IgD-negative memory B cell (primary cell): ENCODE measurements around the gene ZCCHC7. TPM values are rescaled to one million over a fixed set of nuclear protein-coding genes. Genes with fewer than 3 reads are reported as not detected.
"Not testable (repeated sequence)": the region's sequence is repeated elsewhere in the genome, so short reads cannot be mapped to it uniquely, and the experiment has no call there.

Experiments used
- H3K27ac Mint-ChIP-seq, 3 donors: one replicate each; pipeline ENCODE4 v1.8.0; 2020 to 2022; ENCODE audit warnings: mild to moderate bottlenecking in 3 of 3, mixed read lengths in 3 of 3, moderate library complexity in 1 of 3
- H3K27me3 Mint-ChIP-seq: one replicate; pipeline ENCODE4 v1.8.0; 2021; ENCODE audit warnings: mixed read lengths
- H3K36me3 Mint-ChIP-seq: one replicate; pipeline ENCODE4 v1.8.0; 2020; ENCODE audit warnings: mild to moderate bottlenecking, mixed read lengths
- H3K4me1 Mint-ChIP-seq, 3 donors: one replicate each; pipeline ENCODE4 v1.8.0; 2020 to 2022; ENCODE audit warnings: mixed read lengths in 3 of 3, mild to moderate bottlenecking in 1 of 3
- H3K4me3 Mint-ChIP-seq, 4 donors: one replicate each; pipeline ENCODE4 v1.8.0; 2020 to 2022; ENCODE audit warnings: mild to moderate bottlenecking in 4 of 4, mixed read lengths in 4 of 4, moderate library complexity in 3 of 4
- H3K9me3 Mint-ChIP-seq, 3 donors: one replicate each; pipeline ENCODE4 v1.8.0; 2020 to 2021; ENCODE audit warnings: mixed read lengths in 3 of 3, mild to moderate bottlenecking in 1 of 3
- polyA plus RNA-seq: library from polyadenylated mRNA; unstranded; fragments of 300-500 nt; fragmentation: Illumina TruSeq; gene quantifications from one replicate; pipeline ENCODE4 v1.2.3, GENCODE V29; 2021

The ZCCHC7 gene
- polyA plus RNA-seq, 1 donor from 2014 or later: 76.8 TPM

GRCh38 chr9:37102486-37102885, 17.9 kb upstream of the ZCCHC7 start:
- Mint-ChIP-seq H3K27me3 (no peaks in the 10 kb centered on the region), H3K36me3 (no peaks in the 10 kb centered on the region), H3K27ac (no peak overlapping the region), H3K4me3 (peak overlapping the region in 1 of 4 donors; percentile 58), H3K4me1 (peaks cover 28 to 39% (median 34%) of the 10 kb centered on the region in 3 donors), H3K9me3 (no peaks in the 10 kb centered on the region)

DNA sequence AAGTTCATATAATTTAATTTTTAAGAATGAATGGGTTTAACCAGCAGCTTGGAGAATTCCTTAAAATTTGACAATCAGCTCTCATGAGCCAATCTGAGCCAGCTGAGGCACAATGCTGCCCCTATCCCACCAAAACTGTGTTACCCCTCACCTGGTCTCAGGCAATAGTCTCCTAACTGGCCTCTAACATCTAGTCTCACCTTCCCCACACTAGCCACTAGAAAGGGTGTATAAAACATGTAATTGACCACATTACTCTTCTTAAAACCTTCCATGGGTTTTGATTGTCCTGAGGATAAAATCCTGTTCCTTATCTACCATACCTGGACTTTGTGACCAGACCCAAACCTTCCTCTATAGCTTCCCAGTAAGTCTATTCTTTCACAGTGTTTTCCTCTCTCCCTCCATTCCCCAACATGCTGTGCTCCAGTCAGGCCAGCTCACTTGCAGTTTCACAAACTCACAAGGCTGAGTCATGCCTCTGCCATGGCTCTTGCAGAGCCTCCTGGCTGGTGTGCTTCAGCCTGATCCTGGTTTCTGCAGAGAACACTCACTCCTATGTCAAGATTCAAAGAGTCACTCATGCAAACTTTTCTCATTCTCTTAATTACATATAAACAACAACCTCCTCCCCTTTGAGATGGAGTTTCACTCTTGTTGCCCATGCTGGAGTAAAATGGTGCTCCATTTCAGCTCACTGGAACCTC, 16.0 kb upstream of the ZCCHC7 start:
- H3K4me3 Mint-ChIP-seq: peak overlapping the region in 1 of 4 donors; percentile 56
- peaks cover 35 to 43% (median 41%) of the 10 kb centered on the region in 3 donors for H3K4me1 Mint-ChIP-seq
- H3K27ac Mint-ChIP-seq: no peak overlapping the region
- H3K9me3 Mint-ChIP-seq: peaks cover 0 to 5% (median 0%) of the 10 kb centered on the region in 3 donors
- H3K36me3 Mint-ChIP-seq: no peaks in the 10 kb centered on the region
- no peaks in the 10 kb centered on the region for H3K27me3 Mint-ChIP-seq

DNA sequence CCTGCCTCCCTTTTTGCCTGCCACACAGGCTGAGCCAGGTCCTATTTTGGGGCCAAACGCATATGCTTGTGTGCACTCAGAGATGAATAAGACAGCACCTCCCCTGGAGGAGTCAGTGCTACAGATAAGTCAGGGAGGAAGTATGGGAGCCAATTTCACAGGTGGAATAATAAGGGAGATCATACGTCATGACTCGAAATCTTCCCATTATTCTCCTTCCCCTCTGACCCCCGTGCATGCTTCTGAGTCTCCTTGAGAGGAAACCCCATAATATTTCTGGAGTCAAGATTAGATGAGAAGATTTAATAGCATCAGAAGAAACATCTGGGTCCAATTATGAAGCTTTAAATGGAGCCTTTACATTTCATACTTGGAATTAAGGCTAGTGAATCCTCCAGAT, 15.1 kb upstream of the ZCCHC7 start:
- H3K4me3 Mint-ChIP-seq: no peak overlapping the region
- H3K4me1 Mint-ChIP-seq: peaks cover 32 to 41% (median 40%) of the 10 kb centered on the region in 3 donors
- H3K9me3 Mint-ChIP-seq: peaks cover 0 to 5% (median 0%) of the 10 kb centered on the region in 3 donors
- H3K36me3 Mint-ChIP-seq: no peaks in the 10 kb centered on the region
- H3K27me3 Mint-ChIP-seq: no peaks in the 10 kb centered on the region
- peak overlapping the region in 1 of 3 donors; percentile 71 for H3K27ac Mint-ChIP-seq

DNA sequence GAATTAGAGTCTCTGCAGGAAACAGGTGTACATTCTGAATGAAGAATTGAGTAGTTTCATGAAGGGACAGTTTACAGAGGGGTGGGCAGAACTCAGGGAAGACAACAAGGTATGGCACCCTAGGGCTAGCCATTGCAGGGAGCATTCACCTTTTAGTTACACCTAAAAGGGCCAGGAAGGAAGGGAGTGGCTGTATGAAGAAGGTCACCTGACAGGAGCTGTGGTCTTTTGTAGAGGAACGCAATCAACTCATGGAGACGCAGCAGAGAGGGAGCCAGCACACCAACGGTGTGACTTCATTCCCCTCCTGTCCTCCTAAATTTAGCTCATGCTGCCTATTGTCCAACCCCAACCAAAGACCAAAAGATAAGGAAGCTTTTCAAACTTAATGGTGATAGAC, 12.7 kb upstream of the ZCCHC7 start:
- H3K27ac Mint-ChIP-seq: no peak overlapping the region
- H3K4me1 Mint-ChIP-seq: peaks cover 15 to 28% (median 22%) of the 10 kb centered on the region in 3 donors
- H3K36me3 Mint-ChIP-seq: no peaks in the 10 kb centered on the region
- no peaks in the 10 kb centered on the region for H3K27me3 Mint-ChIP-seq
- peaks cover 0 to 5% (median 0%) of the 10 kb centered on the region in 3 donors for H3K9me3 Mint-ChIP-seq
- H3K4me3 Mint-ChIP-seq: peak overlapping the region; percentile 2 to 91 (median 56)

- H3K27me3 Mint-ChIP-seq, H3K9me3 Mint-ChIP-seq, H3K27ac Mint-ChIP-seq, H3K36me3 Mint-ChIP-seq: not testable (repeated sequence)
- Mint-ChIP-seq H3K4me1 (peaks cover 0 to 10% (median 3%) of the 10 kb centered on the region in 3 donors), H3K4me3 (peak overlapping the region in 1 of 4 donors; percentile 30)
Measured at GRCh38 chr9:37114442-37114841, 5.9 kb upstream of the ZCCHC7 start.

GRCh38 chr9:37117956-37118355, 2.4 kb upstream of the ZCCHC7 start:
- no peaks in the 10 kb centered on the region for H3K27me3 Mint-ChIP-seq
- no peaks in the 10 kb centered on the region for H3K36me3 Mint-ChIP-seq
- peak overlapping the region in 1 of 3 donors; percentile 36 for H3K27ac Mint-ChIP-seq
- H3K9me3 Mint-ChIP-seq: peaks cover 0 to 4% (median 0%) of the 10 kb centered on the region in 3 donors
- H3K4me1 Mint-ChIP-seq: peaks cover 23 to 28% (median 25%) of the 10 kb centered on the region in 3 donors
- H3K4me3 Mint-ChIP-seq: peak overlapping the region in 2 of 4 donors; percentile 50 to 58

- no peaks in the 10 kb centered on the region for H3K27me3 Mint-ChIP-seq
- H3K4me1 Mint-ChIP-seq: peaks cover 27 to 36% (median 33%) of the 10 kb centered on the region in 3 donors
- H3K4me3 Mint-ChIP-seq: peak overlapping the region; percentile 44 to 100 (median 100)
- H3K36me3 Mint-ChIP-seq: peaks cover 3% of the 10 kb centered on the region
- H3K27ac Mint-ChIP-seq: peak overlapping the region; percentile 97 to 99 (median 99)
- peaks cover 0 to 4% (median 0%) of the 10 kb centered on the region in 3 donors for H3K9me3 Mint-ChIP-seq
Measured at GRCh38 chr9:37119360-37119759, 1.0 kb upstream of the ZCCHC7 start.

- peaks cover 27 to 32% (median 32%) of the 10 kb centered on the region in 3 donors for H3K4me1 Mint-ChIP-seq
- H3K4me3 Mint-ChIP-seq: peak overlapping the region; percentile 97 to 100 (median 100)
- not testable (repeated sequence) for H3K27me3 Mint-ChIP-seq
Measured at GRCh38 chr9:37120843-37121335, 515 bp downstream of the ZCCHC7 start.

GRCh38 chr9:37121881-37122280, 1.5 kb downstream of the ZCCHC7 start:
- Mint-ChIP-seq H3K9me3 (peaks cover 0 to 4% (median 0%) of the 10 kb centered on the region in 3 donors), H3K27ac (peak overlapping the region in 2 of 3 donors; percentile 99), H3K36me3 (peaks cover 3% of the 10 kb centered on the region), H3K4me1 (peaks cover 27 to 32% (median 32%) of the 10 kb centered on the region in 3 donors), H3K4me3 (peak overlapping the region; percentile 97 to 100 (median 100)), H3K27me3 (no peaks in the 10 kb centered on the region)

More at GRCh38 chr9:37120843-37121335, 515 bp downstream of the ZCCHC7 start:
- H3K27ac Mint-ChIP-seq: peak overlapping the region; percentile 97 to 99 (median 99)
- H3K36me3 Mint-ChIP-seq, H3K9me3 Mint-ChIP-seq: not testable (repeated sequence)

DNA sequence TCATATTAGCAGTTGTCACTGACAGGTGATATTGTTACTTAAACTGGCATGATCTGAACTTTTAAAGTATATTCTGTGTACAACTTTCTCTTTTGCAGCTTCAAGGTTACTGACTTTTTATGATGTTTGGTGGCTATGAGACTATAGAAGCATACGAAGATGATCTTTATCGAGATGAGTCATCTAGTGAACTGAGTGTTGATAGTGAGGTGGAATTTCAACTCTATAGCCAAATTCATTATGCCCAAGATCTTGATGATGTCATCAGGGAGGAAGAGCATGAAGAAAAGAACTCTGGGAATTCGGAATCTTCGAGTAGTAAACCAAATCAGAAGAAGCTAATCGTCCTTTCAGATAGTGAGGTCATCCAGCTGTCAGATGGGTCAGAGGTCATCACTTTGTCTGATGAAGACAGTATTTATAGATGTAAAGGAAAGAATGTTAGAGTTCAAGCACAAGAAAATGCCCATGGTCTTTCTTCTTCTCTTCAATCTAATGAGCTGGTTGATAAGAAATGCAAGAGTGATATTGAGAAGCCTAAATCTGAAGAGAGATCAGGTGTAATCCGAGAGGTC, 5.9 kb downstream of the ZCCHC7 start:
- Mint-ChIP-seq H3K4me1 (peaks cover 16 to 25% (median 24%) of the 10 kb centered on the region in 3 donors), H3K9me3 (no peaks in the 10 kb centered on the region), H3K4me3 (no peak overlapping the region), H3K27me3 (no peaks in the 10 kb centered on the region), H3K27ac (no peak overlapping the region), H3K36me3 (peaks cover 5% of the 10 kb centered on the region)

DNA sequence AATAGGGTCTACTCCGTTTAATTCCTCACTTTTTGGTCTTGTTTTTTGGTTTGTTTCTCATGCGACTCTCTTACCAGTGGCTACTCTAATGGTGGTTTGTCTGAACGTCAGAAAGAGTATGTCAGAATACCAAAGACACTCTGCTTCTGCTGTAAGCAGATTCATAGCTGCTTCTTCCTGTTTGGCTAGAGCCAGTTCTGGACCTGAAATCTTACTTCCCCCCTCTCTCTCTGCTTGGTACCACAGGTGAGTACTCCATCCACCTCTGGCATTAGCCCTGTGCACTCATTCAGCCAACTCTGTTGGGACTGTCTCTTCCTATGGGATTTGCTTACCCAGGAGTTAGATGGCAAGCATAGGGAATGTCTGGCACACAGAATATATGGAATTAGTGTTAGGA, 6.6 kb downstream of the ZCCHC7 start:
- Mint-ChIP-seq H3K4me1 (peaks cover 15 to 24% (median 23%) of the 10 kb centered on the region in 3 donors), H3K27me3 (no peaks in the 10 kb centered on the region), H3K9me3 (no peaks in the 10 kb centered on the region), H3K4me3 (no peak overlapping the region), H3K36me3 (peaks cover 5% of the 10 kb centered on the region), H3K27ac (no peak overlapping the region)

DNA sequence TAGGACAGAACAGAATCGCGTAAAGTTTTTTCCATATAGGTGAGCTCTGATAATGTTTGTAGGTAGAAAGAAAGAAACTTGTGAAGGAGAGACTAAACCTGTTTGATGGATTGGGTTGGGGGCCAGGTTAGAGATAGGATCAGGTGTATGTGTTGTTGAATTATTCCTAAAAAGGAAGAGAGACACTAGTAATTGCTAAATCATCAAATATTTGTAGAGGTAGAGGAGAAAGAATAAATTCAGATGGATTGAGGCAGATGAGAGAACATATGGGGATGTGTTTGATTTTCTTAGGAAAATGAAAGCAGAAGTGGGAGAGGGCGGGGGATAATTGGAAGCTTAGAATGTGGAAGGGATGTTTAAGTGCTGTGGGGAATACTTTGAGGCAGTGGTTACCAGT, 7.7 kb downstream of the ZCCHC7 start:
- Mint-ChIP-seq H3K4me1 (peaks cover 10 to 20% (median 19%) of the 10 kb centered on the region in 3 donors), H3K9me3 (peaks cover 0 to 1% (median 0%) of the 10 kb centered on the region in 3 donors), H3K27me3 (no peaks in the 10 kb centered on the region), H3K27ac (no peak overlapping the region), H3K4me3 (no peak overlapping the region), H3K36me3 (peaks cover 5% of the 10 kb centered on the region)

GRCh38 chr9:37134166-37134565, 13.8 kb downstream of the ZCCHC7 start:
- H3K4me1 Mint-ChIP-seq: peaks cover 30 to 34% (median 32%) of the 10 kb centered on the region in 3 donors
- H3K27ac Mint-ChIP-seq: peak overlapping the region in 1 of 3 donors; percentile 10
- H3K9me3 Mint-ChIP-seq: peaks cover 0 to 1% (median 0%) of the 10 kb centered on the region in 3 donors
- no peak overlapping the region for H3K4me3 Mint-ChIP-seq
- H3K27me3 Mint-ChIP-seq: no peaks in the 10 kb centered on the region
- H3K36me3 Mint-ChIP-seq: peaks cover 12% of the 10 kb centered on the region

GRCh38 chr9:37141015-37141414, 20.6 kb downstream of the ZCCHC7 start:
- Mint-ChIP-seq H3K27me3 (no peaks in the 10 kb centered on the region), H3K4me3 (peak overlapping the region in 1 of 4 donors; percentile 89), H3K36me3 (peaks cover 10% of the 10 kb centered on the region), H3K27ac (peak overlapping the region in 1 of 3 donors; percentile 3), H3K4me1 (peaks cover 32 to 47% (median 47%) of the 10 kb centered on the region in 3 donors), H3K9me3 (no peaks in the 10 kb centered on the region)

GRCh38 chr9:37144762-37145161, 24.4 kb downstream of the ZCCHC7 start:
- Mint-ChIP-seq H3K27me3 (no peaks in the 10 kb centered on the region), H3K4me1 (peaks cover 21 to 42% (median 39%) of the 10 kb centered on the region in 3 donors), H3K36me3 (peaks cover 2% of the 10 kb centered on the region), H3K4me3 (peak overlapping the region in 2 of 4 donors; percentile 9 to 70), H3K9me3 (no peaks in the 10 kb centered on the region), H3K27ac (no peak overlapping the region)
